SK-N-SH (cell line): Measurements from ENCODE around the gene SH3RF2. TPM values are rescaled to one million over a fixed set of nuclear protein-coding genes. Genes with fewer than 3 reads are reported as not detected.

Source experiments
- CTCF ChIA-PET: fragments of 300-600, 350-600 bp; formaldehyde crosslinking; extraction: SDS; loops from one replicate; lab custom pipeline; 2021; lab: Yijun Ruan, JAX
- POLR2A ChIA-PET: fragments of 350-600 bp; sonication (Branson Sonifier 250); formaldehyde crosslinking; extraction: SDS; loops from one replicate; lab custom pipeline; 2020; ENCODE audit warnings: antibody characterized with exemption, inconsistent platforms; lab: Yijun Ruan, JAX
- DNase-seq: peaks from one replicate; pipeline ENCODE4 v3.0.0; 2012
- H2AFZ ChIP-seq: fragments of 200-600 bp; sonication (generic); 2 replicates; pipeline ENCODE4 v1.8.1; 2016; ENCODE audit warnings: antibody characterized with exemption, mild to moderate bottlenecking, low read depth
- H3F3A ChIP-seq: fragments of 200-600 bp; sonication (generic); replicated peaks from 2 replicates; pipeline ENCODE3; 2016; ENCODE audit warnings: antibody characterized with exemption, mild to moderate bottlenecking; ENCODE audit not compliant: insufficient read depth
- H3K27ac ChIP-seq, 2 experiments: fragments of 200-500 bp in 1 of 2; fragments of 200-600 bp in 1 of 2; sonication (Bioruptor generic) in 1 of 2; sonication (generic), shearing (Covaris generic) in 1 of 2; 2 replicates each; pipeline versions ENCODE4 v1.5.1 to v1.6.1; 2014 to 2016; ENCODE audit warnings: low read depth in 2 of 2, inconsistent platforms in 1 of 2, low read length in 1 of 2, mild to moderate bottlenecking in 1 of 2, mixed read lengths in 1 of 2
- H3K27me3 ChIP-seq: fragments of 200-600 bp; sonication (generic), shearing (Covaris generic); 2 replicates; pipeline ENCODE4 v1.6.1; 2016; ENCODE audit warnings: mixed run types; ENCODE audit not compliant: insufficient read depth
- H3K36me3 ChIP-seq, 2 experiments: fragments of 200-500 bp in 1 of 2; fragments of 200-600 bp in 1 of 2; sonication (Bioruptor generic) in 1 of 2; sonication (generic) in 1 of 2; replicated peaks in 1 of 2; 2 replicates each; pipeline versions ENCODE3 to v1.5.1; 2014 to 2016; ENCODE audit warnings: low read length in 1 of 2, mild to moderate bottlenecking in 1 of 2; ENCODE audit not compliant: insufficient read depth in 2 of 2, control insufficient read depth in 1 of 2
- H3K4me1 ChIP-seq, 2 experiments: fragments of 200-500 bp in 1 of 2; fragments of 200-600 bp in 1 of 2; sonication (Bioruptor generic) in 1 of 2; sonication (generic), shearing (Covaris generic) in 1 of 2; 2 replicates each; pipeline versions ENCODE4 v1.5.1 to v1.6.1; 2014 to 2016; ENCODE audit warnings: low read depth in 1 of 2, low read length in 1 of 2, mixed run types in 1 of 2; ENCODE audit not compliant: insufficient read depth in 2 of 2, control insufficient read depth in 1 of 2
- H3K4me2 ChIP-seq: fragments of 200-600 bp; sonication (generic), shearing (Covaris generic); 2 replicates; pipeline ENCODE4 v1.6.1; 2017; ENCODE audit warnings: mixed run types
- H3K4me3 ChIP-seq, 2 experiments: fragments of 200-500 bp in 1 of 2; fragments of 200-600 bp in 1 of 2; sonication (Bioruptor generic) in 1 of 2; sonication (generic), shearing (Covaris generic) in 1 of 2; 2 replicates each; pipeline versions ENCODE4 v1.5.1 to v1.8.1; 2014 to 2016; ENCODE audit warnings: low read depth in 2 of 2, inconsistent platforms in 1 of 2, low read length in 1 of 2, mild to moderate bottlenecking in 1 of 2, mixed read lengths in 1 of 2, moderate library complexity in 1 of 2
- H3K79me2 ChIP-seq: fragments of 200-600 bp; sonication (generic); 2 replicates; pipeline ENCODE4 v1.8.1; 2017; ENCODE audit warnings: mild to moderate bottlenecking; ENCODE audit not compliant: insufficient read depth
- H3K9ac ChIP-seq: fragments of 200-600 bp; sonication (generic); 2 replicates; pipeline ENCODE4 v1.6.1; 2017; ENCODE audit warnings: mixed run types
- H3K9me2 ChIP-seq: fragments of 200-600 bp; sonication (generic); 2 replicates; pipeline ENCODE4 v1.6.1; 2017; ENCODE audit warnings: mixed run types
- H3K9me3 ChIP-seq: fragments of 200-600 bp; sonication (generic); 2 replicates; pipeline ENCODE4 v1.6.1; 2017; ENCODE audit warnings: mixed run types, mild to moderate bottlenecking, moderate library complexity
- H4K20me1 ChIP-seq: fragments of 200-600 bp; sonication (generic); 2 replicates; pipeline ENCODE4 v1.6.1; 2017; ENCODE audit warnings: mild to moderate bottlenecking, mixed run types; ENCODE audit not compliant: insufficient read depth
- CTCF ChIP-seq: fragments of 200-600 bp; sonication (generic); IDR thresholded peaks from 2 replicates; pipeline ENCODE4 v1.6.1; 2017; ENCODE audit warnings: antibody characterized with exemption, mild to moderate bottlenecking, moderate library complexity
- ELF1 ChIP-seq: IDR thresholded peaks from 2 replicates; pipeline ENCODE4 v1.4.0; 2012
- EZH2phosphoT487 ChIP-seq: fragments of 200-600 bp; sonication (generic); IDR thresholded peaks from 2 replicates; pipeline ENCODE4 v1.6.1; 2017; ENCODE audit warnings: low read depth, mixed run types, mild to moderate bottlenecking, antibody characterized with exemption, moderate library complexity, borderline replicate concordance
- FOXM1 ChIP-seq: IDR thresholded peaks from 2 replicates; pipeline ENCODE4 v1.4.0; 2012; ENCODE audit warnings: low read depth, mild to moderate bottlenecking
- GATA2 ChIP-seq: sonication (generic); formaldehyde crosslinking; IDR thresholded peaks from 2 replicates; pipeline ENCODE4 v1.5.0; 2020; ENCODE audit warnings: mild to moderate bottlenecking, missing genetic modification reagents
- IRF3 ChIP-seq: fragments of 150-350 bp; IDR thresholded peaks from 2 replicates; pipeline ENCODE4 v1.6.1; 2016; ENCODE audit warnings: mild to moderate bottlenecking, low read depth, low read length
- MAX ChIP-seq: IDR thresholded peaks from 2 replicates; pipeline ENCODE4 v1.4.0; 2012; ENCODE audit warnings: low read depth
- NFIC ChIP-seq: IDR thresholded peaks from 2 replicates; pipeline ENCODE4 v1.4.0; 2012; ENCODE audit warnings: borderline replicate concordance
- NRF1 ChIP-seq: IDR thresholded peaks from 2 replicates; pipeline ENCODE4 v1.6.1; 2012; ENCODE audit warnings: low read depth, mild to moderate bottlenecking, low read length
- PBX3 ChIP-seq: IDR thresholded peaks from 2 replicates; pipeline ENCODE4; 2012
- RAD21 ChIP-seq: IDR thresholded peaks from 2 replicates; pipeline ENCODE4 v1.6.1; 2012; ENCODE audit warnings: mild to moderate bottlenecking, low read length
- RCOR1 ChIP-seq: fragments of 150-350 bp; IDR thresholded peaks from 2 replicates; pipeline ENCODE4 v1.6.1; 2017; ENCODE audit warnings: antibody characterized with exemption, low read length
- RXRA ChIP-seq: IDR thresholded peaks from 2 replicates; pipeline ENCODE4 v1.4.0; 2012; ENCODE audit warnings: low read depth, mild to moderate bottlenecking, borderline replicate concordance
- SIN3A ChIP-seq: IDR thresholded peaks from 2 replicates; pipeline ENCODE4 v1.6.1; 2012; ENCODE audit warnings: low read depth, mild to moderate bottlenecking, low read length, moderate library complexity, borderline replicate concordance
- SMC3 ChIP-seq: IDR thresholded peaks from 2 replicates; pipeline ENCODE4 v1.6.1; 2012; ENCODE audit warnings: low read depth, low read length, improper control_type of control experiment
- TCF12 ChIP-seq: IDR thresholded peaks from 2 replicates; pipeline ENCODE4 v1.4.0; 2012
- USF2 ChIP-seq: fragments of 150-350 bp; IDR thresholded peaks from 2 replicates; pipeline ENCODE4 v1.6.1; 2017; ENCODE audit warnings: antibody characterized with exemption, low read length, low read depth, borderline replicate concordance
- YY1 ChIP-seq: IDR thresholded peaks from 2 replicates; pipeline ENCODE4 v1.4.0; 2012; ENCODE audit warnings: low read depth, mild to moderate bottlenecking
- ZBTB33 ChIP-seq: IDR thresholded peaks from 2 replicates; pipeline ENCODE4 v1.4.0; 2012; ENCODE audit warnings: low read depth, borderline replicate concordance
- WGBS: methylation state at CpG from one replicate; pipeline ENCODE4 v1.1.6; 2017; ENCODE audit warnings: low lambda C conversion rate; 5-methylcytosine and 5-hydroxymethylcytosine counted together
- polyA plus RNA-seq, 3 experiments: library from polyadenylated mRNA; depleted of rRNA; stranded (reverse); fragments of >200 nt; gene quantifications; 2 replicates each; pipeline ENCODE4 v1.2.3, GENCODE V29; 2012

Gene SH3RF2
- polyA plus RNA-seq, 1 of the 3 experiments (the other 2 are of a cell fraction): 0.87 TPM

- Histone ChIP-seq H3K27me3 (no peaks in the 10 kb centered on the region), H3K27ac (no peak overlapping the region), H3F3A (no peaks in the 10 kb centered on the region), H3K9me3 (no peaks in the 10 kb centered on the region), H3K36me3 (no peaks in the 10 kb centered on the region), H4K20me1 (no peaks in the 10 kb centered on the region), H3K4me3 (no peak overlapping the region), H3K9ac (no peak overlapping the region), H3K79me2 (no peaks in the 10 kb centered on the region), H2AFZ (no peak overlapping the region), H3K4me2 (no peak overlapping the region), H3K9me2 (no peaks in the 10 kb centered on the region), H3K4me1 (peaks cover 0 to 7% of the 10 kb centered on the region in 2 experiments; a peak in 1 of 4 replicates)
- no peak for DNase-seq
- ChIA-PET CTCF (no interaction called here), POLR2A (no interaction called here)
- TF ChIP-seq IRF3 (no peak), RAD21 (no peak), MAX (no peak), SMC3 (no peak), NRF1 (no peak), FOXM1 (no peak), RCOR1 (no peak), TCF12 (no peak), YY1 (no peak), RXRA (no peak), ELF1 (no peak), CTCF (no peak), SIN3A (no peak), USF2 (no peak)
- 95% methylated on average over 7 of the region's 7 CpGs for WGBS
Observed at GRCh38 chr5:145913701-145914100, 22.7 kb upstream of the SH3RF2 start.

GRCh38 chr5:145915970-145916638 lies 20.3 kb upstream of the SH3RF2 start:
- Histone ChIP-seq H3F3A (no peaks in the 10 kb centered on the region), H3K27me3 (no peaks in the 10 kb centered on the region), H3K4me2 (no peak overlapping the region), H3K9me2 (no peaks in the 10 kb centered on the region), H3K79me2 (no peaks in the 10 kb centered on the region), H3K36me3 (no peaks in the 10 kb centered on the region), H3K4me3 (no peak overlapping the region), H3K9me3 (no peaks in the 10 kb centered on the region), H2AFZ (no peak overlapping the region), H3K27ac (no peak overlapping the region), H4K20me1 (no peaks in the 10 kb centered on the region), H3K4me1 (peaks cover 0 to 7% of the 10 kb centered on the region in 2 experiments; a peak in 1 of 4 replicates), H3K9ac (no peak overlapping the region)
- ChIA-PET CTCF (interaction anchor here (1.2 to 1.4 kb wide), 2 partner anchors 17 to 28 kb away, joined by 3 to 4 read pairs; no protein-coding TSS in a partner anchor), POLR2A (no interaction called here)
- DNase-seq: no peak
- 79% methylated on average over 7 of the region's 7 CpGs for WGBS
- no peak for TF ChIP-seq PBX3
- TF ChIP-seq IRF3: no peak
- no peak for TF ChIP-seq SMC3
- TF ChIP-seq GATA2 (CRISPR knock-in tag): no peak
- no peak for TF ChIP-seq ZBTB33
- no peak for TF ChIP-seq NRF1
- TF ChIP-seq EZH2phosphoT487: no peak
- TF ChIP-seq NFIC: no peak
